Stimulated activated CD8-positive, alpha-beta memory T cell treated with anti-CD3 and anti-CD28 coated beads, Interleukin-15, amount 100 ng/mL, for 24 hours (primary cell): ENCODE data around the gene ANXA1.

ENCODE experiments used
- DNase-seq: peaks from one replicate; pipeline ENCODE4 v3.0.0-alpha.2; 2020; ENCODE audit warnings: low read depth

Gene ANXA1

DNA sequence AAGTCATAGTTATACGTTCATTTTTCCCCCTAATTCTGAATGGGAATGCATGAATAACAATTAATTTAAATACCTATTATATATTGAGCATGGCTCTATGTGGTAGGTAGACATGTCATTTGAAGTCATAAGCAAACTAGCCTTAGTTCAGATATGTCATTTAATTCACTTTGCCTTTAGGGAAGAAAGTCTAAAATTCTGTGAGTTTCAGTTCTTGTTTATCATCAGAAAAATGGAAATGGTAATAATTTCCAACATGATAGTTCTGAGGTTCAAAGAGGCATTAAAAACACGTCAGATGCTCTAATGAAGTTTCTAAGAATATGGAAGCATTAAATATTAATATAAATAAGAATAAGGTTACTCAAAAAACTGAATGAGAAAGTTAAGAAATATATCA, 13.1 kb upstream of the ANXA1 start:
- no peak for DNase-seq

GRCh38 chr9:73141282-73141681, 10.4 kb upstream of the ANXA1 start:
- DNase-seq = no peak

- no peak for DNase-seq
Observed at GRCh38 chr9:73143711-73144328, 7.8 kb upstream of the ANXA1 start.

DNA sequence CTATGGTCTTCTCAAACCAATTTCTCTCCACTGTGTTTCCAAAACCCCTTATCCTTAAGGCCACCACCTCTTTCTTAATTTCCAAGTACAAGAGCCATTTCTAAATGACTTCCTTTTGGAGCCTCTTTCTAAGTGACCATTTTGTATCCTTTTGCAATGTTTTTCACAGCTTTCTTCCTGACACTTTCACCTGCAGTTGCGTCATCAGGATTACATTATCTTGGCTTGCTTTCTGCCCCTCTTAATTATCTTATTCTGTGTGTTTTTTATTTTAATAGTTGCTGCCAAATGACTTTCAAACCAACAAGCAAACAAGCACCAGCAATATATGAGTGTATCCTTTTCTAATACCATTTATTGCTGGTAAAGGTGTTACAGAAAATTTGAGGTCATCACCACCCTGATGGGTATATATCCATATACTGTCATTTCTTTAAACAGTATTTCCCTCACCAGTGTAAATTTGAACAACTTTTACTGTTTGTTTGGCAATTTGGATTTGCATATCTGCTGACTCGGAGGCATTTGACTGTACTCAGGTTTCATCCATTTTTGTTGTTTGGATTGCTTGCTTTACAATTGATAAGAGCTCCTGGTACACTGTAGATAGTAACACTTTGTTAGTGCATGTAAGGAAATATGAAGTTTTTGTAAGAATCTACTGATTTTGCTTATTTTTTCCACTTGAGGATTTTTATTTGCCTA, 5.4 kb upstream of the ANXA1 start:
- no peak for DNase-seq

DNA sequence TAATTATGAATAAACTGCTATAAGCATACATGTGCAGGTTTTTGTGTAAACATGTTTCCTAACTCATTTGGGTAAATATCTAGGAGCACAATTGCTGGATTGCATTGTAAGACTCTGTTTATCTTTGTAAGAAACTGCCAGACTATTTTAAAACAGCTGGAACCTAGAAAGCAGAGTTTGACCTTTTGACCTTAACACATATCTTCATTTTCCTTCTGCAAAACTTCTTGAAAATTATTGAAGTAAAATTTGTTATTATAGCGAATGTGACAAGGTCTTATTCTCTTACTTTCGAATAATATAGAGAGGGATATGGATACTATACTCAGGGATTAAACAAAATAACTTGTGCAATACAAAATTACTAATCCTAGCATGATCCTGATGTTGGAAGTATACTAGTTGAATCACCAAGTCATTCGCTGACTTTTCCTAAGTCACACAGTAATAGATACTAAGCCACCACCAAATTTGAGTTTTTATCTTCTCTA, 3.2 kb upstream of the ANXA1 start:
- no peak for DNase-seq

- DNase-seq = no peak
Observed at GRCh38 chr9:73149371-73150067, 2.1 kb upstream of the ANXA1 start.

DNA sequence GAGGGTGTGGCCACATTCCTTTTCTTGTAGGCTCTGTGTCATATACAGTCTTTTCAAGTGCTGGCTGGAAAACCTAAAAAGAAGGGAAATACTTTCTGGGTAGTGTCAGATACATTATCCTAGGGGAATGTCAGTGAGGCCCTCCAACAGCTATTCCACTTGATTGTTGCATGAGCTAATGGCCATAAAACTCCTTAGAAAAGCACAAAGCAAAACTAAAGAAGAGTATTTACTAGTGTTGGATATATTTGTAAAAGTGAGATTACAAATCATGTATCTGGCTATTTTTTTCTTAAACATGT, 829 bp downstream of the ANXA1 start:
- no peak for DNase-seq

DNA sequence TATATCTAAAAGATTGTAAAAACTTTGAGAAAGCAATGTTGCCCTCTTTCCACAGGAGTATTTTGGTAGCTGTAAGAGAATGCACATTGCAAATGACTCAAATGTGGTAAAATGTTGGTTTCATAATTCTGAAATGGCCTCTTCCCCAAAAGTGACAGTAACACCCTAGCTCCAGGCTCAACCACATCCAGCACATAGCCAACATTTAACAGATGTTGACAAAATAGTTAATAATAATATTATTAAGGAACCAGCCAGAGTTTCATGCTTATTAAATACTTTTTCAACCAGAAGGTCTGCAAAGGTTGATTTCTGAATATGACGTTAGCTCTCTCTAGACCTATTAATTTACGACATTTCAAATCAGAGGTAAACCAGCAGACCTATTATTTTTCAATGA, 1.3 kb downstream of the ANXA1 start:
- no peak for DNase-seq

DNA sequence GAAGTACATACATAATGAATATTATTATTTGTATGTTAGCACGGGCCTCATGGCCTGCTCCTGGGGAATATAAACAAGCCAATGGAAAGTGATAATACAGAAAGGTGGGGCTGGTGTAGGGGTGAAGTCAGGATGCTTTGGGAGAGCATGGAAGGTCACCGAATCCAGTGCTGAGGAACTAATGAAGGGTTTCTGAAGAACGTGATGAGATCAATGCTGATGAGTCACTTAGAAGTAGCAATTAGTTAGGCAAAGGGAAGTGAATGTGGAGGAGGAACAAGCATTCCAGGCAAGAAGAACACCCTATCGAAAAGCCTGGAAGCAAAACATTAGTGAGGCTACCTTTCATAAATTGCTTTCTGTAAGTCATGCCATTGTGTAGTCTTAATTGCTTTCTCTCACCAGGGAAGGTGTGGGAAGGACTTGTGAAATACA, 2.1 kb downstream of the ANXA1 start:
- no peak for DNase-seq

DNA sequence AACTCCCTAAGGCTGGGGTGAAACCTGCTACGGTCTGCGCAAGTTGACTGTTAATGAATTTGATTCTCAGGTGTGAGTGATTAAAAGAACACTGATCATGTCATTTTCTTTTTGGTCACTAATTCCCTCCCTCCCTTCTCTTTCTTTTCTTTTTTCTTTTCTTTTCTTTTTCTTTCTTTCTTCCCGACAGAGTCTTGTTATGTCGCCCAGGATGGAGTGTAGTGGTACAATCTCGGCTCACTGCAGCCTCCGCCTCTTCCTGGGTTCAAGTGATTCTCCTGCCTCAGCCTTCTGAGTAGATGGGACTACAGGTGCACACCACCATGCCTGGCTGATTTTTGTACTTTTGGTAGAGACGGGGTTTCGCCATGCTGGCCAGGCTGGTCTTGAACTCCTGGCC, 2.6 kb downstream of the ANXA1 start:
- no peak for DNase-seq

DNA sequence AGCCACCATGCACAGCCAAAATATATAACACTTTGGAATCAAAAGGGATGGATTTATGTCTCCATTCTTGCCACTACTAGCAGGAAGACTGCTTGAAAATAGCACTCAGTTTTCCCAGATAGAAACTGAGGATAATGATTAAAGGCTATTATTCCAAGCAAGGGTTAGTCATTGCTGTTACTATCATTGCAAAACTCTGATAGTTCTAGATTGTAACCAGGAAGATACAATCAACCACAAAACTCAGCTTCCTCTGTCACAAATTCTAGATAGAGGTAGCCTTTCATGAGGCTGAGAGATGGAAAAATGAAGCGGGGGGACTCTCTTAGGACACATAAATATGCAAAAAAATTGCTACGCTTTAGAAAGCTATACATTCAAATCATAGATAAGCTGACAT, 3.1 kb downstream of the ANXA1 start:
- no peak for DNase-seq

DNA sequence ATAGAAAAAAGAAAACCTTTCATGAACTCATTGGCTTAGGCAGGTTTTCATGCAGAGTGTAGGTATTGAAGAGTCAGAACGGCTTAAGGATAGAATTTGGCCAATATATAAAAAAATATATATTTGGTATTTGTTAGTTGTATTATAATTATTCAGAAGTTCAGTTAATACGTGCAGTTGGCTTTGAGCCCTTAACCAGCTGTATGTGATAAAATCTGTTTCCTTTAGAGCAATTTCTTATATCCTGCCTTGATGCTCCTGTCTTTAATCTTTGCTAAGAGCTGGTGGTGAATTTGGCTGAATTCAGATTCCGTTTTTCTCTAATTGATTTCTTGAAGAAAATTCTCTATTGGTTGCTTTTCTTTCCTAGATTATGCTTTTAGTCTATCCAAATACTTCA, 3.7 kb downstream of the ANXA1 start:
- no peak for DNase-seq

DNA sequence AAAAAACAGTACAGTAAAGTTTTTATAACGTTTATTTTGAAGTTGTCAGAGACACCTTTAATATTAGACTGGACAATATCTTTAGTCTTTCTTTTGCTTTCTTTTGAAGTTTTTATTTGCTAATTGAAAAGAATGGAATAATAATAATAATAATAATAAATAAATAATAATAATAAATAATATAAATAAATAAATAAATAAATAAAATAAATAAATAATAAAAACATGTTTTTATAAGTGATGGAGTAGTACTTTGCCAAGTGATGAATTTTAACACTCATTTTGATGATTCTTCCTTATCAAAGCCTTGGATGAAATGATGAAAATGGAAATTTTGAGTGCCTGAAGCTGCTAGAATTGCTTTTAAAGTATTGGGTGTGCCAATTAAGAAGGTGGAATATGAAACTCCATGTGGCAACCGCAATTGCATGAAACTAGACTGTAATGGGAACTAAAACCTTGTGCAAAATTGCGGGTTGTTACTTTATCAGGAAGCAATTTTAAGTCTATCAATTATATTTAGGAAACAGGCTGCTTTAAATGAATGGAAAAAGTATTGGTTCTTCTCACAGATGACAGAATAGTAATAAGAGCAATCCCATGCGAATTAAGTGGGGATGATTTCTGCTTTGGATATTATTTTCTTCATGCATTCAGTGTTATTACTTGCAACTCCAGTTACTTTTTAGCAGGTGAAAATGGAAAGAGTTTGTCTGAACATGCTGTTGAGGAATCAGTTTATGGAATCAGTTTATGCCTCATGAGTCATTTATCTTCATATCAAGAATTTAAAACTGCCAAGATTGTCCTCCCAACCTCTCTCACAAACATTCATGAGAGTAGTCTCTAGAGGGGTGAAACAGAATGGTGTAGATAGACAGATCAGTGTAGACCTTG, 4.6 kb downstream of the ANXA1 start:
- DNase-seq = no peak

- no peak for DNase-seq
Observed at GRCh38 chr9:73156865-73157187, 5.2 kb downstream of the ANXA1 start.

GRCh38 chr9:73157811-73158210, 6.1 kb downstream of the ANXA1 start:
- DNase-seq = no peak

DNA sequence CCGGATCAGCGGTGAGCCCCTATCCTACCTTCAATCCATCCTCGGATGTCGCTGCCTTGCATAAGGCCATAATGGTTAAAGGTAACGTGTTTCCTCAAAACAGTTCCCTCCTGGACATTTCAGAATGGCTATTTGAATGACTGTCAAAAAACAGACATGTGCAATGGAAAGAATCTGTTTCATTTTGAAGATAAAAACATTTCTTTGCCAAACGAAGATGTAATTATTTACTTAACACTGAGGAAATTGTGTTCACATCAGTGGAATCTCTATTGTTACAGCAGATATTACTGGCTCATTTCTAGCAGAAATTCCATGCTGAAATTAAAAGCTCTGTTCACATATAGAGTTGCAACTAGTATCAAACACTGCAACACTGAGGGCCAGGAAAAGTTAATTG, 7.1 kb downstream of the ANXA1 start:
- DNase-seq = no peak

DNA sequence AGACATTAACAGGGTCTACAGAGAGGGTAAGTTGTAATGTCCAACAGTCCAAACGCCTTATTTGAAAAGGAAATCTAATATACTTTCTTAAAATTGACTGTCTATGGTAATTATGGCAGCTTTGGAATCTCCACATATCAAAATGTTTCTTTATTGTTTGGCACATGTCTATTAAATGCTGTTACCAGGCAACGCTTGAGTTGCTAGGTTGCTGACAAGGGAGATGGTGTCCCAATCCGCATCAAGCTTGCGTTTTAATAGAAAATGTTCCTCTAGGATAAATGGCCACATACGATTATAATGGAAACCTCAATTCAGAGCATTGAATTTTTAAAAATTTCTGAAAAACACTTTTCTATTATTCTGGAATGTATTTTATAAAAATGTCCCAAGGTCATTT, 9.2 kb downstream of the ANXA1 start:
- no peak for DNase-seq

DNA sequence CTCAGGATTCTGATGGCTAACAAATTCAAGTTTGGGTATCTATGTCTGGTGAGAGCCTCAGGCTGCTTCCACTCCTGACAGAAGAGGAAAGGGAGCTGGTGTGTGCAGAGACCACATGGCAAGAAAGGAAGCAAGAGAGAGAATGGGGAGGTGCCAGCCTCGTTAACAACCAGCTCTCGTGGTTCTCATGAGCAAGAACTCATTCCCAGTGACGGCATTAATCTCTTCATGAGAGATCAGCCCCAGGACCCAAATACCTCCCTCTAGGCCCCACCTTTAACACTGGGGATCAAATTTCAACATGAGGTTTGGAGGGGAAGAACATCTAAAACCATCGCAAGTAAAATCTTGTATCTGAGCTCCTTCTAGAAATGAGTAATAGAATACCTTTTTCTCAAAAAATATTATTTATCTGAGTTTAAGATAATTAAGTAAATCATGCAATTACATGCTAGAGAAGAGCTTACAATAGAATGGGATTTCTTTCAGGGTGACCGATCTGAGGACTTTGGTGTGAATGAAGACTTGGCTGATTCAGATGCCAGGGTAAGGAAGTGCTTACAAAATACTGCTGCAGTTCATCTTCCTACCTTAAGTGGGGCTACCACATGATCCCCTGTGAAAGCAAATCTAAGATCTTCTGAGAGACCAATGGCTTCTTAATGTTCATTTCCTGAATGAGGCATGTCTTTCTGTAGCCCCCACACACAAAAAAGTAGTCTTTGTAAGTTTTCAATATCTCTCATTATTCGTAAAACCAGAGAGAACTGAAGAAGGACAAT, 11.5 kb downstream of the ANXA1 start:
- no peak for DNase-seq

DNA sequence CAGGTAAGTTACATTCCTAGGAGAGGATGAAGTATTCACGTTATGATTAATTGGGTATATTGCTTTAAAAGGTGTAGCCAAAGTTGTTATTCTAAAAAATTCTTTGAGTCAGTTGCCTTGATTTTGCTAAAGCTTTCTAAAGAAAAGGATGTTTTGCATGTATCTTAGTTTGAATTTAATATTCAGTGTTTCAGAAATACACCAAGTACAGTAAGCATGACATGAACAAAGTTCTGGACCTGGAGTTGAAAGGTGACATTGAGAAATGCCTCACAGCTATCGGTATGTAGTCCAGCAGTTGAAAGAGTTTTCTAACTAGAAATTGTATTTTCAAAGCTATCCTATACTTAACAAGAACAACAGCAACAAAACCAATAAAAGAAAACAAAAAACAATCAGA, 14.2 kb downstream of the ANXA1 start:
- no peak for DNase-seq

DNA sequence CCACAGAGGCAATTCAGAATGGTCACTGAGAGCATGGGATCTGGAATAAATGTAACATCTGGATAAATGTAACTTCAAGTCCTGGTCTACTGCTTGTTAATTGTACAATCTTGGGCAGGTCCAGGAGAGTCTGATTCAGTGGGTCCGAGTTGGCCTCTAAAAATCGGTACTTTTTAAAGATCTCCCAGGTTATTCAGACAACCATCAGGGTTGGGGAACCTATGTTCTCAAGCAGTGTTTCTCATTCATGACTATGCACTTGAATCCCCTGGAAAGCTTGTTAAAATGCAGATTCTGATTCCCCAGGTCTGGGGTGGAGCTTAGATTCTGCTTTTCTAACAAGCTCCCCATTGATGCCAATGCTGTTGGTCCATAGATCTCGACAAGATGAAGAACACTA, 14.8 kb downstream of the ANXA1 start:
- DNase-seq = no peak

- no peak for DNase-seq
Observed at GRCh38 chr9:73167614-73168013, 15.9 kb downstream of the ANXA1 start.
